HG03469 (cell line): ENCODE data around the gene ZNF385A.

ENCODE experiments used
- ATAC-seq: cut with Tn5 transposase; IDR thresholded peaks from one replicate; pipeline ENCODE4 v1.9.1; 2021; ENCODE audit warnings: mild to moderate bottlenecking, moderate library complexity, moderate number of reproducible peaks; ENCODE audit not compliant: unreplicated experiment

ZNF385A gene

DNA sequence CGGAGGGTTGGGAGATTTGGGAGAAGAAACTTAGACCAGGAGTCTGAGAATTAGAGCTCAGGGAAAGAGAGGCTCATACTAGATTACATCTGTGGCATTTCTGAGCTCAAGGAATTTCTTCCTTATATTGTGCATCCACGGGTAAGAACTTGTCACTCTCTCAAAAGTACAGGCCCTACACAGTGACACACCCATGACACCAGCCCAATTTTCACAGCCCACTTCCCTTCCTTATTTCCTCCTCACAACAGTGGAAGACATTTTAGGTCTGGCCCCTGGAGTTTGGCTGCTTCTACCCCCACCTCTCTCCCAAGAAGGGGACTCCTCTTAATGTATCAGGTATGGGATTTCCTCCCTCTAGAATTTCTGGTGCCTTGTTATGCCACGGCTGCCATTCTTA, 9.2 kb upstream of the ZNF385A start:
- no peak for ATAC-seq

DNA sequence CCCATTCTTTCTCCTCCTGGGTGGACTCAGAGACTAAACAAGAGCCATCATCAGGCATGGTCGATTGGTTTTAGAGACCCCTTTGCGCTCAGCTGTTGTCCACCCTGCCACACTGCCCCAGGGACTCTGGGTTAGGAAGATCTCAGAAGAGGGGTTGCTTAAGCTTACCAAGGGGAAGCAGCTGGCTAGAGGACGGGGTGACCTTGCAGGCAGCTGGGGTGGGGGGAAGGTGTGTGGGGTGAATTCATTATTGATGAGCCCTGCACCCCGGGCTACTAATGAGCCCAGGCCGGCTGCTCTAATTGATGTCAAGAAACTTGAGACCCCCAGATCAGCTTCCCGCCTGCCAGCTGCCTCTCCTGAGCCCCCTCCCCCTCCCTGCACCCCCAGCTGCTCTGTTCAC, 8.7 kb upstream of the ZNF385A start:
- no peak for ATAC-seq

- no peak for ATAC-seq
Observed at GRCh38 chr12:54392485-54393206, 8.1 kb upstream of the ZNF385A start.

GRCh38 chr12:54390668-54391551, 6.4 kb upstream of the ZNF385A start:
- ATAC-seq, result no peak

DNA sequence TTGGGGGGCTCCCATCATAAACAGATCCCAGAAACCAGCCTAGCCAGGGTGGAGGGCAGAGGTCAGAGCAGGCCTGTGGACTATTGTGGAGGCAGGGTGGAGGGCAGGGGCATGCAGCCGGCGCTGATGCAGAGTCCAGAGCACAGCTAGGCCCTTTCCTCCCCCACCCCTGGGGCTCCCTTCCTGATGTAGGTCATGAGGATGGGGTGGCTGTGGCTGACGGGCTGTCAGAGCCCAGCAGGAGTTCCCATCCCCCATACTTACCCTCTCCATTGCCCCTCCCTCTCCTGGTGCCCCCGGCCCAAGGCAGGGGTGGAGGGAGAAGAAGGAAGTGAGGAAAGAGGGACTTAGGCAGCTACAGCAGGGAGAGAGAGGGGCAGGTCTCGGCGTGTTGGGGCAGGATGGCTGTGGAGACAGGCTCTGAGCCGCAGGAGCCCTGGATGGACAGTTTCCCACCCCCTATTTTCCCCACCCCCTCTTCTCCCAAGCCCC, 5.7 kb upstream of the ZNF385A start:
- no peak for ATAC-seq

- no peak for ATAC-seq
Observed at GRCh38 chr12:54389607-54390175, 5.2 kb upstream of the ZNF385A start.

- no peak for ATAC-seq
Observed at GRCh38 chr12:54389134-54389508, 4.6 kb upstream of the ZNF385A start.

DNA sequence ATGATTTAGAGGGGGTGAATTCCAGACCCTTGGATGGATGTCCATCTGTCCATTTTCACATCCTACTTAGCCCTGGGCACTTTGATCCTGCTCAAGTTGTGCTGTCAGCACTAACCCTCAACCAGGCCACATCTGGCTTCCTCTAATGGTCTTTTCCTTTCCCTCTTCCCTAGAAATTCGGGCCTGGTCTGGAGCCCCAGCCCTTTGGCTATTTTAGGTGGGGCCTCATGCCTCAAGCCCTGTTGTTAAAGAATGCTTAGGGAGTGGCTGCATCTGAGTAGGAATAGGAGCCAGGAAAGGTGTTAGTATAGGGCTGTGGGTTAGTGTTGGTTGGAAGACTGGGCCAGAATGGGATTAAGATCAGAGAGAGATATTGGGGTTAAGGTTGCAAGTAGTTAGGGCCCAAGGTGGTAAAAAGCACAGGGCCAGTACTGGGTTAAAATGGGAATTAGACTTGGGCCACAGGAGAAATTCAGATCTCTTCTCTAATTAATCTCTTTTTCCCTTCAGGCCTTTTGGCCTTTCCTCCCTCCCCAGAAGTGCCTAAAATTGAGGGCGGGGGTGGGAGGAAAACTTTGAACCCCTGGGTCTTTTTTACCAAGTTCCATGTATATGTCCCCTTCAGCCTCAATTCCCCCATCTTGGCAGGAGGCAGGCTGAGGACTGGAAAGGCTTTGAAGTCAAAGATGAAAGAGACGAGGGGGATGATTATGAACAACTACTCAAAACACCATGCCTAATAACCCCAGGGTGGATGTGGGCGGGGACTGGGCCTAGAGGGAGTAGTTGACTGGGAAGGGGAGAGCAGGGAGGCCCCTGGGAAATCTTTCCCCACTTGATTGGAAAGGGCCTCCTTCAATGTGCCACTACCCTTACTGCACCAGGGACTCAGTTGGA, 4.0 kb upstream of the ZNF385A start:
- ATAC-seq, result no peak

GRCh38 chr12:54387114-54387467, 2.6 kb upstream of the ZNF385A start:
- no peak for ATAC-seq

DNA sequence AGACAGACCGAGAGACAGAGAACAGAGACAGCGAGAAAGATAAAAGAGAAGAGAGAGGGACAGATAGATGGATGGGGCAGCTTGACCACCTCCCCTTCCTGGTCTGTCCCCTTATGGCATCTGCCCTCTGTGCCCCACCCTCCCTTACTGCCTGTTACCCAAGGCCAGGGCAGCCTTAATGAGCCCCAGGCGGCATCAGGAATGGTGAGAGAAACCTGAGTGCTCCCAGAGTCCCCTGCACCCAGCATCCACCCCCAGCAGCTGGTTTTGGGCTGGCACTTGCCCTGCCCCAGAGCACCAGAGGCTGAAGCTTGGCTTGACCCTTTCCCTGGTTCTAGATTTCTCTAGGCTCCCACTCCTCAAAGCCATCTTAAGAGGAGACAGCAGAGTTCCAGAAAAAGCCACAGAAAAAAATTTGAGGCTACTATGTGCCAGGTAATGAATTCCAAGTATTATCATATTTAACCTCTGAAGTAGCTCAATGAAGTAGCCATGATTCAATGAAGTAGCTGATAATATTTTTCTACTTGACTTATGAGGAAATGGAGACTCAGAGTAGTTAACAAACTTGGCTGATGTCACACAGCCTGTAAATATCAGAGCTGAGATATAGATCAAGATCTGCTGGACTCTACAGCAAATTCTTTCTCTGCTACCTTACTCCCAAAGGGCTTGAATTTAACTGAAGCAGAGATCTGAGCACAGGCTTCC, 2.0 kb upstream of the ZNF385A start:
- ATAC-seq, result no peak

GRCh38 chr12:54385251-54385914, 850 bp upstream of the ZNF385A start:
- peak; percentile 28 for ATAC-seq

DNA sequence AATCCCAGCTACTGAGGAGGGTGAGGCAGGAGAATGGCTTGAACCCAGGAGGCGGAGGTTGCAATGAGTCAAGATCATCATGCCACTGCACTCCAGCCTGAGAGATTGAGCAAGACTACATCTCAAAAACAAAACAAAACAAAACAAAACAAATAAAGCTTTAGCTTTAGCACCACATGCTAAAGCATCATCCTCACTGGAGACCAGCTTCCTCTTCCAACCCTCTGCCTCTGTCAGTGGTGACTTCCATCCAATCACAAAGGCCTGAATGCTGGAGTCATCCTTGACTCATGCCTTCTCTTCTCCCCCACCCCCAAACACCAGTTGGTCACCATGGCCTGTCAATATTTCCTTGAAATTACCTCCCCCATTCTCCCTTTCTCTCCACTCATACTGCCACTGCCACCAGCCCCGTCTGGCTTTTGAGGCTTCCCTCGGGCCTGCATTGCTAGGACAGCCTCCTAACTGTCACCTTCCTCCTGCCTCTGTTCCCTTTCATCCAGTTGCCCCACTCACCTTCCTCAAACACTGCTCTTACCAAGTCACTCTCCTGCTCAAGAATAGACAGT, 1.4 kb downstream of the ZNF385A start:
- ATAC-seq, result no peak

DNA sequence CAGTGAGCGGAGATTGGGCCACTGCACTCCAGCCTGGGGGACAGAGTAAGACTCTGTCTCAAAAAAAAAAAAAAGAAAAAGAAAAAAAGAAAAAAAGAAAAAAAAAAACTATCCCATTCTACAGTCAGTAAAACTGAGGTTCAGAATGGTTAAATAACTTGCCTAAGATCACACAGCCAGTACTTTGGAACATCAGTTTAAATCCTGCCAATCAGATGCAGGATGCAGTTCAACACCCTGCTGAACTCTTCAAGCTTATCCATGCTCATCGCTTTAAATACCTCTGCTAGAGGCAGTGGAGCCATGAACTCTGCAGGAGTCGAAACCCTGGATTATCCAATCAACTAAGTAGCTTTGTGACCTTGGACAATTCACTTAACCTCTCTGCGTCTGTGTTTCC, 3.4 kb downstream of the ZNF385A start:
- ATAC-seq, result no peak

- ATAC-seq, result no peak
Observed at GRCh38 chr12:54379398-54380201, 4.9 kb downstream of the ZNF385A start.

- no peak for ATAC-seq
Observed at GRCh38 chr12:54378796-54379397, 5.6 kb downstream of the ZNF385A start.

DNA sequence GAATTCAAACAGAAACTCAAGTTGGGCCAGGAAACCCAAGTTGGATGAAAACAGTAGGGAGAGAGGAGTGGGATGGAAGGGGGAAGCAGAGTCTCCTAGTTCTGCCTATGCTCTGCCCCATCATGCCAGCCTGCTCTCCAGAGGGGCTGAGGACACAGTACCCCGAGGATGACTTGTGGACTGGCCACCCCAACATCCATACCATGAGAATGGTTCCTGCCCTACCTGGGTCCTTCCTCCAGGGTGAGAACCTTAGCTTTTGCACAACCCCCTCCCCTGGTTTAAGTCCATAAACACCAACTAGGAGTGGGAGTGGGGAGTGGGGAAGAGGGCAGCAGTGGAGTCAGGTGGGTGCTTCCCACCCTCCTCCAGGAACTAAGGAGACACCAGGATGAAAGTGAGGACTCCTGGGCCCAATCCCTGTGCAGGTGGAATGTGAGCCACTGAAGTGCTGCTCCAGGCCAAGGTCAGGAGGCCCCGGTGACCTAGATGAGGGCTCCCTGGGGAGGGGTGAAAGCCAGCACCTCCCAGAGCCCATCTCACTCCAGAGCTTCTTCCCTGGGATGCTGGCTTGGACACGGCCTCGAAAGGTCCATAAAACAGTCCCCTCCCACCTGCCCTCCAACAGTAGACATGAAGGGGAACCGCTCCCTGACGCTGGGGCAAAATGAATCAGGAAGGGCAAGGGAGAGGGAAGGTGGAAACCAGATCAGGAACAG, 6.6 kb downstream of the ZNF385A start:
- ATAC-seq, result no peak

- no peak for ATAC-seq
Observed at GRCh38 chr12:54377007-54377406, 7.5 kb downstream of the ZNF385A start.
